Fibroblast of gingiva (primary cell): ENCODE results near the gene PIK3R2.
"Not testable (repeated sequence)": the region's sequence is repeated elsewhere in the genome, so short reads cannot be mapped to it uniquely, and the experiment has no call there.

Experiments used
- DNase-seq: peaks from one replicate; pipeline ENCODE4 v3.0.0-alpha.2; 2011; ENCODE audit warnings: low read depth

Gene PIK3R2

GRCh38 chr19:18152817-18153555 is at the start of gene PIK3R2:
Gene PIK3R2 (plus strand): TSS chr19:18153163. CDS start chr19:18155880, 2,717 bp downstream.
- peak; percentile 97 for DNase-seq

DNA sequence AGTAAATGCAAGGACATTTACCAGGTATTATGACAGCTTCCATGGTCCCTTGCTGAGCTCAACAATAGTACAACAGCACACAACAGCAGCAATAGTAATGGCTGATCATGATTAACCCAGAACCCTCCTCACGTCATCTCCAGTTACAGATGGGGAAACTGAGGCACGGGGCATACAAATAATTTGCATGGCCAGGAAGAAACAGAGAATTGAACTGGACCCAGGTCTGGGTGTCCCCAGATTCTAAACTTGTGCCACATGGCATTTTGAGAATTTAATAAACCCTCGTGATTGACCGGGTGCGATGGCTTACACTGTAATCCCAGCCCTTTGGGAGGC is 48.2 kb upstream of the PIK3R2 start:
- no peak for DNase-seq

DNA sequence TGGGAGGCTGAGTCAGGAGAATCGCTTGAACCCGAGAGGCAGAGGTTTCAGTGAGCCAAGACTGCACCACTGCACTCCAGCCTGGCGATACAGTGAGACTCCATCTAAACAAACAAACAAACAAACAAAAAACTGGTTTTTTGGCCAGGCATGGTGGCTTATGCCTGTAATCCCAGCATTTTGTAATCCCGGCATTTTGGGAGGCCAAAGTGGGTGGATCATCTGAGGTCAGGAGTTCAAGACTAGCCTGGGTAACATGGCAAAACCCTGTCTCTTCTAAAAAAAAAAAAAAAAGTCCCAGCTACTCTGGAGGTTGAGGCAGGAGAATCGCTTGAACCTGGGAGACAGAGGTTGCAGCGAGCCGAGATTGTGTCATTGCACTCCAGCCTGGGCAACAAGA is 47.7 kb upstream of the PIK3R2 start:
- DNase-seq: not testable (repeated sequence)

- no peak for DNase-seq
Measured at GRCh38 chr19:18107235-18107634, 45.7 kb upstream of the PIK3R2 start.

DNA sequence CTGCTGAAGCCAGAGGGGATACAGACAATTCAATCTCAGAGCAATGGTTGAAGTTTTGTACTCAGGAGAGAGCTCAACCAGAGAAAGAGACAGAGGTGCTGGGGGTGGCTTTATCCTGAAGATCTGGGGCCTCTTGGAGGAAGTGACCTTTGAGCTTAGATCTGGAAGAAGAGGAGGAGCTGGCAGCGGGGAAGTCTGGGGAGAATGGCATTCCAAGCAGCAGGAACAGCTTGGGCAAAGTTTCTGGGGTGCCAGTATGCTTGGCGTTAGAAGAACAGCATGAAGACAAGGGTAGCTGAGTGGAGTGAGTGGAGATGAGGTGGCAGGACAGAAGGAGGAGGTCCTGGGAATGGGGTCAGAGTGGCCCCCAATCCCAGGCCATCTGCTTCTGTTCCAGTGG is 44.1 kb upstream of the PIK3R2 start:
- DNase-seq: no peak

- DNase-seq: no peak
Measured at GRCh38 chr19:18109341-18109732, 43.6 kb upstream of the PIK3R2 start.

- DNase-seq: no peak
Measured at GRCh38 chr19:18109733-18110608, 43.0 kb upstream of the PIK3R2 start.

GRCh38 chr19:18110609-18111232 is 42.2 kb upstream of the PIK3R2 start:
- DNase-seq: no peak

DNA sequence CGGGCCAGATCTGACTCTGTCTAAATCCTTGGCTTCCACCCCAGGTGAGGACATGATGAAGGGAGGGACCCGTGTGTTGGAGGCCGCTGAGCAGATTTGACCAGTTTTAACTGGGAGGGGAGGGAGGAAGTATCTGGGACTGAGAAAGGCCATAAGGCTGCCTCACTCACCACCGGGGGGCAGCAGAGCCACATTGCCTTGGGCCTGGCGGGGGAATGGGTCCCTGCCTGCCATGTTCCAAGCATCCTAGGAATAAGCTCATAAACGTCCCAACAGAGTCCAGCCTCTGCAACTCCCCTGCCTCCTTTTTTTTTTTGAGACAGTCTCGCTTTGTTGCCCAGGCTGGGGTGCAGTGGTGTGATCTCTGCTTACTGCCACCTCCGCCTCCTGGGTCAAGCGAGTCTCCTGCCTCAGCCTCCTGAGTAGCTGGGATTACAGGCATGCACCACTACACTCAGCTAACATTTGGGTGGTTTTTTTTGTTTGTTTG is 39.9 kb upstream of the PIK3R2 start:
- peak; percentile 63 for DNase-seq

DNA sequence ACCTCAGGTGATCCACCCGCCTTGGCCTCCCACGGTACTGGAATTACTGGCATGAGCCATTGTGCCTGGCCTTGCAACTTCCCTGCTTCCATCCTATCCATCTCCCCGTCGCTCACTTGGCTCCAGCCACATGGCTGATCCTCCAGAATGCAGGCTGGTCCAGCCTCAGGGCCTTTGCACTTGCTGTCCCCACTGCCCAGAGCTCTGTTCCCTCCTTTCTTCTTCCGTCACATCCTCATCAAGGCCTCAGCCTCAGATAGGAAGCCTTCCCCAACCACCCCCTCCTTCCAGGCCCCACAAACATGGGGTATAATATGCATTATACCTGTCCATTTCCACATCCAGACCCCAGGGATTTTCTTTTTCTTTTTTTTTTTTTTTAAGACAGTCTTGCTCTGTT is 39.1 kb upstream of the PIK3R2 start:
- DNase-seq: no peak

- DNase-seq: no peak
Measured at GRCh38 chr19:18114483-18114882, 38.5 kb upstream of the PIK3R2 start.

GRCh38 chr19:18117364-18117691 is 35.6 kb upstream of the PIK3R2 start:
- no peak for DNase-seq

DNA sequence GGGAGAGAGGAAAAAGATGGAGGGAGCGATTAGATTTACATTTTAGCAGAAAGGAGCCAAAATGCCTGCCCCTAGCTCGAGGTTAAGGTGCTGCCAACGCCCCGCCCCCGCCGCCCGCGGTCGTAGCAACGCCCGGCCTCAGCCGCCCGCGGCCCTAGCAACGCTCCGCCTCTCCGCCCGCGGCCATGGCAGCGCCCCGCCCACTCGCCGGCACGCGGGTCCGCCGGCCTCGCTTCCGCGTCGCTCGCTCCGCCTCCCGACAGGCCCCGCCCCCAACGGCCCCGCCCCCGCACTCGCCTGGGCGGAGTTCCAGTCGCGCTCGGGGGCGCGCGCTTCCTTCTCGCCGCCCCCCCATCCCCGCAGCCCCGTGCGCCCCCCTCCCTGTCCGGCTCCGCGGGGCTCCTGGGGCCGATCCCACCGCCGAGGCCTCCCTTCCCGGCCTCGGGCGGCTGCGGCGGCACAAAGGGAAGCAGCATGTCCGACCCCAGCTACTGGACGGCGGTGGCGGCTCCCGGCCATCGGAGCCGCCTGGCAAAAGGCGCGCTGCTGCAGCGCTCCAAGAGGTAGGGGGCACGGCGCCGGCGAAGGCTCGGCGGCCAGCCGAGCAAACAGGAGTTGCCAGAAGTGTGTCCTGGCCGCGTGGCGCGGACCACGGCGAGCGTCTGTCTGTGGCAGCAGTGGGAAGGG is 35.1 kb upstream of the PIK3R2 start:
- peak; percentile 72 for DNase-seq

- DNase-seq: no peak
Measured at GRCh38 chr19:18118420-18119012, 34.4 kb upstream of the PIK3R2 start.

- DNase-seq: peak; percentile 10
Measured at GRCh38 chr19:18119013-18119716, 33.8 kb upstream of the PIK3R2 start.

DNA sequence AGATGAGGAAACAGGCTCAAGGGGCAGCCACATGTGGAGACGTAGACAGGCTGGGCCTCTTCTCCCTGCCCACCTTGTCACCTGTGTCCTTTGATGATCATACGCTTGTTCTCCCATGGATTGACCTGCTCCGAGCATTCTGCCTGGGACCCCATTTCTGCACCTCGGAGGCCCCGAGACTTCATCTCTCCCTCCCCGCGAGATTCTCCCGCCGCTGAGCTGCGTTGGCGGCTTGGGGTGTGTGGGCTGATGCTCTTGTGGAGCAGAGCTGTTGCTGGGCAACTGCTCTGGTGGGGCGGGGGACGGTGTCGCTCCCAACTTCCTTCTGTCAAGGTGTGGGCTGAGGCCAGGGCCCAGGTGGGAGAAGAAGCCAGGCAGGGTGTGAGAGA is 33.3 kb upstream of the PIK3R2 start:
- DNase-seq: no peak

GRCh38 chr19:18120127-18120526 is 32.8 kb upstream of the PIK3R2 start:
- DNase-seq: no peak

DNA sequence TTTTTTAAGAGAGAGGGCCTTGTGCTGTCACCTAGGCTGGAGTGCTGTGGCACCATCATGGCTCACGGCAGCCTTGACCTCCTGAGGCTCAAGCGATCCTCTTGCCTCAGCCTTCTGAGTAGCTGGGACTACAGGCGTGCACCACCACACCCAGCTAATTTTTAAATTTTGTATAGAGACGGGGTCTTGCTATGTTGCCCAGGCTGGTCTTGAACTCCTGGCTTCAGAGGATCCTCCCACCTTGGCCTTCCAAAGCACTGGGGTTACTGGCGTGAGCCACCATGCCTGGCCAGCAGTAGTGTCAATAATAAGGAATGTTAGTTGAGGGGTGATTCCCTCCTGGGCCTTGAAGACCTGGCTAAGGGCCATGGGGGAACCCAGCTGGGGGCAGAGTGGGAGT is 31.8 kb upstream of the PIK3R2 start:
- DNase-seq: no peak

GRCh38 chr19:18122424-18122823 is 30.5 kb upstream of the PIK3R2 start:
- no peak for DNase-seq

DNA sequence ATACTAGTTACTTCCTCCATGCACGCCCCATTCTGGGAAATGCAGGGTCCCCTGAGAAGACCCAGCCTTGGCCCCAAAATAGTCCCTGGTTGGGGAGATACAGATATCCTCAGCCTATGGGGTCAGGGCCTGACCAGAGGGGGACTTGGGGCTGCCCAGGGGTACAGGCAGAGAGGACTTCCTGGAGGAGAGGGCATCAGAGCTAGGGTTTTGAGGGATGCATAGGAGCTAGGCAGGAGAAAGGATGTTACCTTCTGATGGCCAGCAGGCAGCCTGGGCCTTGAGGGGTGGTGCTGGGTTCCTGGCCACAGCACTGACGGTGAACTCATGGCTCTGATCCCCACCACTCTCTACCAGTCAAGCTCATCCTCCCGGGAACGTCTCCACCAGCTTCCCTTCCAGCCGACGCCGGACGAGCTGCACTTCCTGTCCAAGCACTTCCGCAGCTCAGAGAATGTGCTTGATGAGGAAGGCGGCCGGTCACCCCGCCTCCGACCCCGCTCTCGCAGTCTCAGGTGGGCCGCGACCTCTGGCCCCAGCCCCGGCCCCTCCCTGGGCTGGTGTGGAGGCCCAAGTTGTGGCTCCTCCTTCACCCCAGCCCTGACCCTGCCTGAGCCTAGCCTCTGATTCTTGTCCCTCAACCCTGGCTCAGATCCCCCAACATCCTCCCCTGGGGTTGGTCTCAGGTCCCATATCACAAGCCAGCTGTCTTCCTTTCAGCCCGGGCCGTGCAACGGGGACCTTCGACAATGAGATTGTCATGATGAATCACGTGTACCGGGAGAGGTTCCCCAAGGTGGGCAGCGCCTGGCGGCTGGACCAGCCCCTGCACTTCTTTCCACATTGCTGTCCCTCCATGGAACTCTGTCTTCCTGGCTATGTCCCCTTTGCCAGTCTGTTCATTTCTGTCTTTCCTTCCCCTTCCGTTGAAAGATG is 29.8 kb upstream of the PIK3R2 start:
- DNase-seq: no peak
